Fibroblast of the aortic adventitia (primary cell): ENCODE data around the gene ATAD2B. TPM values are rescaled to one million over a fixed set of nuclear protein-coding genes. Genes with fewer than 3 reads are reported as not detected.

Experiments
- DNase-seq: peaks from one replicate; pipeline ENCODE4 v3.0.0-alpha.2; 2010; ENCODE audit warnings: low read depth
- H3K4me3 ChIP-seq: 2 replicates; pipeline ENCODE4 v1.5.1; 2011; ENCODE audit warnings: low read depth, mild to moderate bottlenecking, control low read depth, low read length, moderate library complexity
- total RNA-seq: library from RNA; depleted of rRNA; stranded (reverse); fragments of >200 nt; gene quantifications from 2 replicates; pipeline ENCODE4 v1.2.3, GENCODE V29; 2012; ENCODE audit warnings: low replicate concordance
- TF ChIP-seq, protein P1 (sequence below): IDR thresholded peaks from 2 replicates; pipeline ENCODE4 v1.5.1; 2011; ENCODE audit warnings: mild to moderate bottlenecking, low read length, control low read depth, inconsistent platforms; ENCODE audit not compliant: insufficient read depth

ATAD2B gene
- total RNA-seq, 1 donor, result 10.6 TPM

GRCh38 chr2:23912054-23912453, 14.9 kb downstream of the ATAD2B start:
- no peak overlapping the region for H3K4me3 ChIP-seq
- no peak for DNase-seq
- TF ChIP-seq, protein P1, sequence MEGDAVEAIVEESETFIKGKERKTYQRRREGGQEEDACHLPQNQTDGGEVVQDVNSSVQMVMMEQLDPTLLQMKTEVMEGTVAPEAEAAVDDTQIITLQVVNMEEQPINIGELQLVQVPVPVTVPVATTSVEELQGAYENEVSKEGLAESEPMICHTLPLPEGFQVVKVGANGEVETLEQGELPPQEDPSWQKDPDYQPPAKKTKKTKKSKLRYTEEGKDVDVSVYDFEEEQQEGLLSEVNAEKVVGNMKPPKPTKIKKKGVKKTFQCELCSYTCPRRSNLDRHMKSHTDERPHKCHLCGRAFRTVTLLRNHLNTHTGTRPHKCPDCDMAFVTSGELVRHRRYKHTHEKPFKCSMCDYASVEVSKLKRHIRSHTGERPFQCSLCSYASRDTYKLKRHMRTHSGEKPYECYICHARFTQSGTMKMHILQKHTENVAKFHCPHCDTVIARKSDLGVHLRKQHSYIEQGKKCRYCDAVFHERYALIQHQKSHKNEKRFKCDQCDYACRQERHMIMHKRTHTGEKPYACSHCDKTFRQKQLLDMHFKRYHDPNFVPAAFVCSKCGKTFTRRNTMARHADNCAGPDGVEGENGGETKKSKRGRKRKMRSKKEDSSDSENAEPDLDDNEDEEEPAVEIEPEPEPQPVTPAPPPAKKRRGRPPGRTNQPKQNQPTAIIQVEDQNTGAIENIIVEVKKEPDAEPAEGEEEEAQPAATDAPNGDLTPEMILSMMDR, result no peak

- DNase-seq, result peak; percentile 4
- no peak overlapping the region for H3K4me3 ChIP-seq
- TF ChIP-seq, protein P1, result no peak
Observed at GRCh38 chr2:23905155-23905554, 21.8 kb downstream of the ATAD2B start.

- peak; percentile 59 for DNase-seq
- no peak overlapping the region for H3K4me3 ChIP-seq
- TF ChIP-seq, protein P1, result no peak
Observed at GRCh38 chr2:23904692-23905091, 22.2 kb downstream of the ATAD2B start.

GRCh38 chr2:23904215-23904614, 22.7 kb downstream of the ATAD2B start:
- no peak for DNase-seq
- TF ChIP-seq, protein P1, result no peak
- no peak overlapping the region for H3K4me3 ChIP-seq

- H3K4me3 ChIP-seq, result no peak overlapping the region
- no peak for DNase-seq
- TF ChIP-seq, protein P1, result no peak
Observed at GRCh38 chr2:23903034-23903433, 23.9 kb downstream of the ATAD2B start.

- no peak overlapping the region for H3K4me3 ChIP-seq
- peak; percentile 70 for DNase-seq
- TF ChIP-seq, protein P1, result no peak
Observed at GRCh38 chr2:23901966-23902846, 24.7 kb downstream of the ATAD2B start.
